Neural progenitor cell (in vitro differentiated cells): ENCODE data around the gene SYT7.

Experiments
- CTCF ChIP-seq: fragments of 200-600 bp; sonication (generic); IDR thresholded peaks from 2 replicates; pipeline ENCODE4 v1.5.1; 2017; ENCODE audit warnings: antibody characterized with exemption, mild to moderate bottlenecking
- EZH2 ChIP-seq: fragments of 200-600 bp; sonication (generic); IDR thresholded peaks from 2 replicates; pipeline ENCODE4 v1.6.1; 2017; ENCODE audit warnings: antibody characterized with exemption, mild to moderate bottlenecking, moderate library complexity

- TF ChIP-seq CTCF (no peak), EZH2 (peak; percentile 40)
Observed at GRCh38 chr11:61507012-61507768, 73.7 kb downstream of the SYT7 start.
